Measurements from ENCODE around the gene RAB17. TPM values are rescaled to one million over a fixed set of nuclear protein-coding genes. Genes with fewer than 3 reads are reported as not detected.

RAB17 gene
- total and polyA plus RNA-seq, 2 of the 8 experiments (the other 6 are each of a cell fraction or from before 2014, with no cell fraction given): 42.6 to 83.4 TPM

DNA sequence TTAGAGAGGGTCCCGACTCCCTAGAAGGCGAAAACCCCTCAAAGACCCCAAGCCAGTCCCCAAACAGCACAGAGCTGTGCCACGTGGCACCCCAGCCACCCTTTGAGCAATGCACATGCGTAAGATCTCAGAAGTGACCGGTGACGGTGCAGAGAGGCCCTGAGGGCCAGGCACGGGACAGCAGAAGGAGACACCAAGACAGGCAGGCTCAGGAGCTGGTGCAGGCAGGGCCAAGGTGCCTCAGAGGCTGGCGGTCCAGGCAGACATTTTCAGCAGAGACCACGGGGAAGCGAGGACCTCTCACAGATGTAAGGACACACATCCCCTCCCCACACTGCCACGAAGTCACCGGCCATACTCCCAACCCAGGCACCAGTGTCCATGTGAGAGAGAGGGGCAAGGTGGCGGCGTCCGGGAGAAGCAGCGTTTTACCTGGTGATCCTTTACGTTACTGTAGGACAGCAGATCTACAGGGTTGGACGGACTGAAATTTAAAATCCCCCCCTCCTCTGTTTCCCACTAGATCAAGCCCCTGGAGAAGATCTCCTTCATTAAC lies 2.0 kb upstream of the RAB17 start:
- Histone ChIP-seq H2BK20ac (ENCODE audit: low read length) (peak overlapping the region; percentile 74), H2BK5ac (ENCODE audit: low read depth, low read length) (peak overlapping the region; percentile 91; the same call in 1 of the 2 replicates), H4K91ac (replicated peaks; ENCODE audit: insufficient read length, low read length) (peak overlapping the region; percentile 98), H3K4me1 (replicated peaks in 1 of 4; ENCODE audit: control insufficient read depth in 3 of 4, insufficient read depth in 4 of 4, low read length in 3 of 4) (peaks cover 19 to 57% (median 31%) of the 10 kb centered on the region in 4 experiments), H3K36me3 (ENCODE audit: control insufficient read depth in 2 of 4, insufficient read depth in 4 of 4, low read length in 3 of 4) (no peaks in the 10 kb centered on the region), H4K20me1 (replicated peaks in 1 of 2; ENCODE audit: control insufficient read depth in 1 of 2, insufficient read depth in 2 of 2, low read length in 2 of 2) (no peaks in the 10 kb centered on the region), H2BK120ac (replicated peaks; ENCODE audit: low read depth, low read length) (peak overlapping the region; percentile 50), H2AFZ (ENCODE audit: low read length) (no peak overlapping the region), H3K79me1 (ENCODE audit: low read depth, low read length) (no peaks in the 10 kb centered on the region), H4K8ac (ENCODE audit: extremely low read depth, insufficient read depth, low read length) (no peak overlapping the region; the same call in 1 of the 2 replicates), H3K79me2 (ENCODE audit: control insufficient read depth in 1 of 2, insufficient read depth in 2 of 2, low read length in 2 of 2) (peaks cover 4 to 29% of the 10 kb centered on the region in 2 experiments; a peak in 2 of 4 replicates), H3K9me3 (ENCODE audit: insufficient read depth in 2 of 2, low read depth in 1 of 2, low read length in 1 of 2) (no peaks in the 10 kb centered on the region), H2AK5ac (ENCODE audit: low read depth, low read length) (peak overlapping the region; percentile 98), H4K5ac (ENCODE audit: insufficient read length, low read depth, low read length) (no peak overlapping the region), H3K9ac (replicated peaks in 1 of 4; ENCODE audit: extremely low read depth in 1 of 4, low read depth in 3 of 4, low read length in 3 of 4) (no peak overlapping the region), H2BK12ac (ENCODE audit: low read depth, low read length) (peak overlapping the region; percentile 99; the same call in 1 of the 2 replicates), H3K14ac (ENCODE audit: insufficient read length) (no peak overlapping the region), H3K4me2 (ENCODE audit: insufficient read depth in 1 of 2, low read depth in 2 of 2, low read length in 2 of 2) (no peak overlapping the region; a peak in 1 of 4 replicates), H3K27me3 (replicated peaks in 1 of 4; ENCODE audit: control insufficient read depth in 3 of 4, extremely low read depth in 1 of 4, insufficient read depth in 3 of 4, low read length in 3 of 4) (no peaks in the 10 kb centered on the region), H3K4ac (replicated peaks; ENCODE audit: insufficient read length, low read depth, low read length) (peak overlapping the region; percentile 10), H2BK15ac (ENCODE audit: low read length) (peak overlapping the region; percentile 97), H3K4me3 (ENCODE audit: extremely low read depth in 1 of 4, insufficient read depth in 2 of 4, low read depth in 3 of 4, low read length in 4 of 4) (no peak overlapping the region), H3K56ac (replicated peaks; ENCODE audit: insufficient read length, low read depth, low read length) (no peak overlapping the region), H3K23me2 (ENCODE audit: low read depth, low read length) (peaks cover 4% of the 10 kb centered on the region), H3K27ac (ENCODE audit: low read depth, low read length) (no peak overlapping the region), H3K18ac (ENCODE audit: extremely low read depth, low read length) (peak overlapping the region; percentile 36), H3K23ac (ENCODE audit: insufficient read length) (no peak overlapping the region)
- FAIRE-seq (no peak), DNase-seq (ENCODE audit: low read depth in 1 of 2, low spot score in 2 of 2) (no peak)
- ChIA-PET CTCF (ENCODE audit: partially characterized antibody) (interaction anchor here (1.0 to 6.9 kb wide), 8 partner anchors 8 to 203 kb away, joined by 3 to 47 read pairs (median 4); no protein-coding TSS in a partner anchor), POLR2A (ENCODE audit: partially characterized antibody) (interaction anchor here (0.7 to 4.0 kb wide), 7 partner anchors 9 to 43 kb away, joined by 3 to 17 read pairs (median 5); partner anchors contain the start of gene PRLH)
- 92% methylated on average over 18 of the region's 18 CpGs; no CpG with 5 or more reads in 1 of the 2 experiments for WGBS, 2 experiments (ENCODE audit: extremely low coverage in 1 of 2, insufficient coverage in 1 of 2, insufficient read length in 1 of 2, insufficient replicate concordance in 2 of 2, low coverage in 1 of 2, low lambda C conversion rate in 2 of 2, missing lambda C conversion rate in 1 of 2)
- no peak for TF ChIP-seq JUND (IDR thresholded peaks at IDR 0.05; ENCODE audit: low read length)

Measured in H1 (cell line).